Keratinocyte (primary cell): Measurements from ENCODE around the gene RNF141. TPM values are rescaled to one million over a fixed set of nuclear protein-coding genes. Genes with fewer than 3 reads are reported as not detected.

Experiments used
- DNase-seq: peaks from one replicate; pipeline ENCODE4 v3.0.0-alpha.2; 2011; ENCODE audit warnings: low read depth, missing footprints, low spot score
- FAIRE-seq: peaks from 2 replicates; lab custom pipeline; 2011; peaks lifted over from hg19 to GRCh38; lab: Jason Lieb, UNC
- H2AFZ ChIP-seq: 2 replicates; pipeline ENCODE4 v1.6.0; 2012; ENCODE audit warnings: low read length, control low read depth, inconsistent platforms; ENCODE audit not compliant: control insufficient read depth
- H3K27ac ChIP-seq: 2 replicates; pipeline ENCODE4 v1.5.1; 2011; ENCODE audit warnings: low read length; ENCODE audit not compliant: control insufficient read depth, insufficient read depth
- H3K27me3 ChIP-seq: 3 replicates; pipeline ENCODE4 v1.6.0; 2011; ENCODE audit warnings: low read length; ENCODE audit not compliant: control insufficient read depth, insufficient read depth; ENCODE audit errors: extremely low read depth
- H3K36me3 ChIP-seq, 2 experiments: 2 replicates in 1 of 2; 3 replicates in 1 of 2; pipeline ENCODE4 v1.5.1; 2011; ENCODE audit warnings: low read length in 2 of 2, mild to moderate bottlenecking in 1 of 2; ENCODE audit not compliant: control insufficient read depth in 2 of 2, insufficient read depth in 2 of 2; ENCODE audit errors: extremely low read depth in 1 of 2
- H3K4me1 ChIP-seq: 3 replicates; pipeline ENCODE4 v1.5.1; 2011; ENCODE audit warnings: low read length; ENCODE audit not compliant: control insufficient read depth, insufficient read depth; ENCODE audit errors: extremely low read depth
- H3K4me2 ChIP-seq: 3 replicates; pipeline ENCODE4 v1.6.0; 2011; ENCODE audit warnings: low read depth, low read length; ENCODE audit not compliant: control insufficient read depth, insufficient read depth; ENCODE audit errors: extremely low read depth
- H3K4me3 ChIP-seq, 3 experiments: fragments of 200-600 bp in 1 of 3; sonication (generic) in 1 of 3; 2 replicates in 2 of 3; 3 replicates in 1 of 3; pipeline ENCODE4 v1.5.1; 2011 to 2016; ENCODE audit warnings: low read length in 3 of 3, mild to moderate bottlenecking in 3 of 3, control low read depth in 2 of 3, inconsistent platforms in 1 of 3, low read depth in 1 of 3, mixed read lengths in 1 of 3, mixed run types in 1 of 3, moderate library complexity in 1 of 3; ENCODE audit not compliant: control insufficient read depth in 2 of 3, insufficient read depth in 2 of 3; ENCODE audit errors: extremely low read depth in 1 of 3
- H3K79me2 ChIP-seq: 2 replicates; pipeline ENCODE4 v1.6.0; 2012; ENCODE audit warnings: low read length; ENCODE audit not compliant: control insufficient read depth, insufficient read depth
- H3K9ac ChIP-seq: 3 replicates; pipeline ENCODE4 v1.6.0; 2011; ENCODE audit warnings: low read length; ENCODE audit not compliant: control insufficient read depth, insufficient read depth; ENCODE audit errors: extremely low read depth
- H3K9me1 ChIP-seq: 3 replicates; pipeline ENCODE4 v1.6.0; 2011; ENCODE audit warnings: low read length; ENCODE audit not compliant: control insufficient read depth, insufficient read depth; ENCODE audit errors: extremely low read depth
- H3K9me3 ChIP-seq: 2 replicates; pipeline ENCODE4 v1.5.1; 2012; ENCODE audit warnings: low read depth, low read length; ENCODE audit not compliant: control insufficient read depth
- H4K20me1 ChIP-seq: 3 replicates; pipeline ENCODE4 v1.6.0; 2011; ENCODE audit warnings: low read length; ENCODE audit not compliant: control insufficient read depth, insufficient read depth; ENCODE audit errors: extremely low read depth
- EZH2 ChIP-seq: IDR thresholded peaks from one replicate; pipeline ENCODE4 v1.6.1; 2012; ENCODE audit warnings: inconsistent platforms, mild to moderate bottlenecking, low read length, moderate library complexity
- dilution Hi-C: fragments of 300-500 bp; cut with MboI; formaldehyde crosslinking; loops from one replicate; pipeline ENCODE4 v1.7.0; 2020; ENCODE audit warnings: low sequenced_read_pairs; ENCODE audit not compliant: extremely low pct_ligation_motif_present
- polyA plus RNA-seq, 5 experiments: library from polyadenylated mRNA; depleted of rRNA in 3 of 5; stranded (reverse) in 3 of 5; stranded (forward) in 1 of 5; unstranded in 1 of 5; fragments of >200 nt; gene quantifications; 1 replicate in 1 of 5; 2 replicates in 3 of 5; 3 replicates in 1 of 5; pipeline versions ENCODE4 v1.2.1 to v1.2.3, GENCODE V29; 2011 to 2012; ENCODE audit warnings: missing spikeins in 2 of 5, low read depth in 1 of 5, low replicate concordance in 1 of 5
- TF ChIP-seq, protein P1 (sequence below), 3 experiments: IDR thresholded peaks in 1 of 3; conservative IDR thresholded peaks in 1 of 3; optimal IDR thresholded peaks in 1 of 3; 2 replicates in 2 of 3; 3 replicates in 1 of 3; pipeline versions ENCODE3 to v1.5.1; 2011; ENCODE audit warnings: low read length in 3 of 3, mild to moderate bottlenecking in 3 of 3, moderate library complexity in 2 of 3, control low read depth in 1 of 3, inconsistent platforms in 1 of 3; ENCODE audit not compliant: insufficient read depth in 2 of 3; ENCODE audit errors: extremely low read depth in 1 of 3

RNF141 gene
- polyA plus RNA-seq, 1 donor (not counting 4 experiments of a cell fraction or from before 2014, with no cell fraction given), result 59.1 TPM

DNA sequence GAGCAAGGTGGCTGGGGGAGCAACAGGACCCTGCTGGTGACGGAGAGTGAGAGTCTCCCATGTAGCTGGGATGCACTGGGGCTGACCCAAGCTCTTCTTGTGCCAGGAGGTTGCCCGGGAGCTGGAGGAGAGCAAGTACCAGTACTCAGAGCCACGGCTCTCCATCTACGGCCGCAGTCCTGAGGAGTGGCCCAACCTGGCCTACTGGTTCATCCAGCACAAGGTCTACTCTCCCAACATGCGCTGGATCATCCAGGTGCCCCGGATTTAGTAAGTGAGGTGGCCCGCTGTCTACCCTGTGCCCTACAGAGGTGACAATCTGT, 45.6 kb downstream of the RNF141 start:
- H3K4me2 ChIP-seq, result no peak overlapping the region
- no peaks in the 10 kb centered on the region for H3K27me3 ChIP-seq
- dilution Hi-C loops, result no loop called here
- H3K4me1 ChIP-seq, result peaks cover 2% of the 10 kb centered on the region
- no peaks in the 10 kb centered on the region for H3K79me2 ChIP-seq
- peaks cover 34 to 52% of the 10 kb centered on the region in 2 experiments for H3K36me3 ChIP-seq
- H3K9me3 ChIP-seq, result no peaks in the 10 kb centered on the region
- no peak for TF ChIP-seq EZH2
- TF ChIP-seq, protein P1, sequence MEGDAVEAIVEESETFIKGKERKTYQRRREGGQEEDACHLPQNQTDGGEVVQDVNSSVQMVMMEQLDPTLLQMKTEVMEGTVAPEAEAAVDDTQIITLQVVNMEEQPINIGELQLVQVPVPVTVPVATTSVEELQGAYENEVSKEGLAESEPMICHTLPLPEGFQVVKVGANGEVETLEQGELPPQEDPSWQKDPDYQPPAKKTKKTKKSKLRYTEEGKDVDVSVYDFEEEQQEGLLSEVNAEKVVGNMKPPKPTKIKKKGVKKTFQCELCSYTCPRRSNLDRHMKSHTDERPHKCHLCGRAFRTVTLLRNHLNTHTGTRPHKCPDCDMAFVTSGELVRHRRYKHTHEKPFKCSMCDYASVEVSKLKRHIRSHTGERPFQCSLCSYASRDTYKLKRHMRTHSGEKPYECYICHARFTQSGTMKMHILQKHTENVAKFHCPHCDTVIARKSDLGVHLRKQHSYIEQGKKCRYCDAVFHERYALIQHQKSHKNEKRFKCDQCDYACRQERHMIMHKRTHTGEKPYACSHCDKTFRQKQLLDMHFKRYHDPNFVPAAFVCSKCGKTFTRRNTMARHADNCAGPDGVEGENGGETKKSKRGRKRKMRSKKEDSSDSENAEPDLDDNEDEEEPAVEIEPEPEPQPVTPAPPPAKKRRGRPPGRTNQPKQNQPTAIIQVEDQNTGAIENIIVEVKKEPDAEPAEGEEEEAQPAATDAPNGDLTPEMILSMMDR (optimal IDR thresholded peaks at IDR 0.05 in 1 of 3, IDR thresholded peaks at IDR 0.05 in 1 of 3, conservative IDR thresholded peaks at IDR 0.05 in 1 of 3; ENCODE audit: extremely low read depth in 1 of 3, insufficient read depth in 2 of 3, low read length in 3 of 3), result no peak
- no peak overlapping the region for H2AFZ ChIP-seq
- no peaks in the 10 kb centered on the region for H3K9me1 ChIP-seq
- H4K20me1 ChIP-seq, result no peaks in the 10 kb centered on the region
- FAIRE-seq, result no peak
- H3K4me3 ChIP-seq, result no peak overlapping the region
- no peak overlapping the region for H3K27ac ChIP-seq
- H3K9ac ChIP-seq, result no peak overlapping the region
- DNase-seq, result no peak

DNA sequence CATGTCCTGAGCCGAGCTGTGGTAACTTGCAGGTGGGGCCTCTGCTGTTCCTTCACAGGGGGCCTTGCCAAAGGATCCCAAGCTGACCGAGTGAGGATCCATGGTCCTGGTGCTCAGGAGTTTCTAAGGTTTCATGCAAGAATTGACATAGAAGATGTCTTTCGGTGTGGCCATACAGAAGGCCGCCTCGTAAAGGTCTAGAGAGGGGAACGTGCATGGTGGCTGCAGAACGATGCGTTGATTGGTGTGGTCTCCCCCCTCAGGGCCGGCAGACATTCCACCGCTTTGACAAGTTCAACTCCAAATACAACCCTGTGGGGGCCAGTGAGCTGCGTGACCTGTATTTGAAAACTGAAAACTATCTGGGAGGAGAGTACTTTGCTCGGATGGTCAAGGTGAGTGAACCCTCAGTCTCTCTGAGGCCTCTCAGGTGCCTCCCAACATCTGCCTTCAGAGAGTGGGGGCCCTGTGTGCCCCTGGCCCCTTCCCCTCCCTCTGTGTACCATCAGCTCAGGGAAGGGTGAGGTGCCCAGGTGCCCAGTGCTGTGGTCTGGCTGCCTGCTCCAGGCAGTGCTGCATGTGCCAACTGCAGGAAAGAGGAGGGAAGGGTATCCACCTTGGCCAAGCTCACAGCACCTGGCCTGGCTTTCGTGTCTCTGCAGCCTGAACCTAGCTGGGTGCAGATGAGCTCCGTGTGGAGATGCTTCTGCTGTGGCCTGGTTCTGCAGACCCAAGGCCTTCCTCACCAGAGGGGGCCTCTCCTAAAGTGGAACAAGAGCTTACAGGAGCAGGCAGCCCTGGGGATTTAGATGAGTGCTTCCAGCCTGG, 46.1 kb downstream of the RNF141 start:
- TF ChIP-seq, protein P1 (optimal IDR thresholded peaks at IDR 0.05 in 1 of 3, IDR thresholded peaks at IDR 0.05 in 1 of 3, conservative IDR thresholded peaks at IDR 0.05 in 1 of 3; ENCODE audit: extremely low read depth in 1 of 3, insufficient read depth in 2 of 3, low read length in 3 of 3), result no peak
- no peak for TF ChIP-seq EZH2
- Histone ChIP-seq H3K4me2 (no peak overlapping the region), H3K79me2 (no peaks in the 10 kb centered on the region), H3K4me3 (no peak overlapping the region), H3K27ac (no peak overlapping the region), H4K20me1 (no peaks in the 10 kb centered on the region), H3K4me1 (peaks cover 8% of the 10 kb centered on the region), H2AFZ (no peak overlapping the region), H3K27me3 (no peaks in the 10 kb centered on the region), H3K9me3 (no peaks in the 10 kb centered on the region), H3K36me3 (peaks cover 29 to 46% of the 10 kb centered on the region in 2 experiments), H3K9ac (no peak overlapping the region), H3K9me1 (no peaks in the 10 kb centered on the region)
- dilution Hi-C loops, result no loop called here
- no peak for DNase-seq
- no peak for FAIRE-seq
